ENCODE data around the gene HS3ST6. TPM values are rescaled to one million over a fixed set of nuclear protein-coding genes. Genes with fewer than 3 reads are reported as not detected.

Gene HS3ST6
- total RNA-seq, 1 donor from 2014 or later = not detected

- H3K27ac ChIP-seq (ENCODE audit: low read depth, low read length) = peak overlapping the region; percentile 40
- peaks cover 55 to 76% (median 71%) of the 10 kb centered on the region in 3 donors for H3K4me1 ChIP-seq (ENCODE audit: control insufficient read depth in 3 of 3, insufficient read depth in 3 of 3, low read length in 3 of 3)
Measured at GRCh38 chr16:1947369-1947670, 29.1 kb upstream of the HS3ST6 start.

GRCh38 chr16:1946495-1947368 lies 28.5 kb upstream of the HS3ST6 start:
- H3K27me3 ChIP-seq (ENCODE audit: control insufficient read depth in 3 of 3, insufficient read depth in 3 of 3, low read length in 3 of 3) = no peaks in the 10 kb centered on the region
- H3K4me3 ChIP-seq (ENCODE audit: low read length in 3 of 3) = peak overlapping the region in 2 of 3 donors; percentile 29 to 36
- peak overlapping the region; percentile 97 for H3K27ac ChIP-seq (ENCODE audit: low read depth, low read length)
- H3K4me1 ChIP-seq (ENCODE audit: control insufficient read depth in 3 of 3, insufficient read depth in 3 of 3, low read length in 3 of 3) = peaks cover 61 to 79% (median 76%) of the 10 kb centered on the region in 3 donors
- H3K9ac ChIP-seq (ENCODE audit: low read depth in 1 of 3, low read length in 3 of 3) = peak overlapping the region in 2 of 3 donors; percentile 22 to 73
- H3K9me3 ChIP-seq (ENCODE audit: control insufficient read depth in 3 of 3, low read length in 3 of 3) = no peaks in the 10 kb centered on the region
- H3K36me3 ChIP-seq (ENCODE audit: control insufficient read depth in 3 of 3, insufficient read depth in 3 of 3, low read length in 3 of 3) = peaks cover 10 to 13% (median 11%) of the 10 kb centered on the region in 3 donors

More at GRCh38 chr16:1947369-1947670, 29.1 kb upstream of the HS3ST6 start:
- H3K27me3 ChIP-seq (ENCODE audit: control insufficient read depth in 3 of 3, insufficient read depth in 3 of 3, low read length in 3 of 3) = no peaks in the 10 kb centered on the region
- H3K36me3 ChIP-seq (ENCODE audit: control insufficient read depth in 3 of 3, insufficient read depth in 3 of 3, low read length in 3 of 3) = peaks cover 10 to 15% (median 11%) of the 10 kb centered on the region in 3 donors
- no peaks in the 10 kb centered on the region for H3K9me3 ChIP-seq (ENCODE audit: control insufficient read depth in 3 of 3, low read length in 3 of 3)
- H3K9ac ChIP-seq (ENCODE audit: low read depth in 1 of 3, low read length in 3 of 3) = peak overlapping the region in 2 of 3 donors; percentile 22 to 73
- peak overlapping the region in 2 of 3 donors; percentile 29 to 36 for H3K4me3 ChIP-seq (ENCODE audit: low read length in 3 of 3)

- Histone ChIP-seq H3K36me3 (ENCODE audit: control insufficient read depth in 3 of 3, insufficient read depth in 3 of 3, low read length in 3 of 3) (peaks cover 12 to 13% (median 13%) of the 10 kb centered on the region in 3 donors), H3K4me3 (ENCODE audit: low read length in 3 of 3) (no peak overlapping the region), H3K27me3 (ENCODE audit: control insufficient read depth in 3 of 3, insufficient read depth in 3 of 3, low read length in 3 of 3) (no peaks in the 10 kb centered on the region), H3K9me3 (ENCODE audit: control insufficient read depth in 3 of 3, low read length in 3 of 3) (no peaks in the 10 kb centered on the region), H3K4me1 (ENCODE audit: control insufficient read depth in 3 of 3, insufficient read depth in 3 of 3, low read length in 3 of 3) (peaks cover 65 to 82% (median 79%) of the 10 kb centered on the region in 3 donors), H3K9ac (ENCODE audit: low read depth in 1 of 3, low read length in 3 of 3) (peak overlapping the region; percentile 10 to 73 (median 45)), H3K27ac (ENCODE audit: low read depth, low read length) (peak overlapping the region; percentile 97)
Measured at GRCh38 chr16:1945559-1946391, 27.6 kb upstream of the HS3ST6 start.

GRCh38 chr16:1944612-1945199 lies 26.5 kb upstream of the HS3ST6 start:
- peak overlapping the region; percentile 97 for H3K27ac ChIP-seq (ENCODE audit: low read depth, low read length)

GRCh38 chr16:1942810-1943726 lies 24.9 kb upstream of the HS3ST6 start, which contains the start of gene MSRB1:
Gene MSRB1 (minus strand): TSS chr16:1943199. CDS start chr16:1943156, 43 bp downstream.
- peaks cover 65 to 88% (median 70%) of the 10 kb centered on the region in 3 donors for H3K4me1 ChIP-seq (ENCODE audit: control insufficient read depth in 3 of 3, insufficient read depth in 3 of 3, low read length in 3 of 3)

More at GRCh38 chr16:1944612-1945199, 26.5 kb upstream of the HS3ST6 start:
- Histone ChIP-seq H3K27me3 (ENCODE audit: control insufficient read depth in 3 of 3, insufficient read depth in 3 of 3, low read length in 3 of 3) (no peaks in the 10 kb centered on the region), H3K4me1 (ENCODE audit: control insufficient read depth in 3 of 3, insufficient read depth in 3 of 3, low read length in 3 of 3) (peaks cover 65 to 80% (median 79%) of the 10 kb centered on the region in 3 donors), H3K9me3 (ENCODE audit: control insufficient read depth in 3 of 3, low read length in 3 of 3) (no peaks in the 10 kb centered on the region), H3K4me3 (ENCODE audit: low read length in 3 of 3) (peak overlapping the region in 1 of 3 donors; percentile 14), H3K9ac (ENCODE audit: low read depth in 1 of 3, low read length in 3 of 3) (peak overlapping the region in 1 of 3 donors; percentile 45), H3K36me3 (ENCODE audit: control insufficient read depth in 3 of 3, insufficient read depth in 3 of 3, low read length in 3 of 3) (peaks cover 18 to 21% (median 18%) of the 10 kb centered on the region in 3 donors)

GRCh38 chr16:1942047-1942809 lies 24.0 kb upstream of the HS3ST6 start:
- H3K9ac ChIP-seq (ENCODE audit: low read depth in 1 of 3, low read length in 3 of 3) = peak overlapping the region; percentile 90 to 97 (median 96)
- peak overlapping the region; percentile 97 for H3K27ac ChIP-seq (ENCODE audit: low read depth, low read length)
- H3K9me3 ChIP-seq (ENCODE audit: control insufficient read depth in 3 of 3, low read length in 3 of 3) = no peaks in the 10 kb centered on the region
- H3K4me1 ChIP-seq (ENCODE audit: control insufficient read depth in 3 of 3, insufficient read depth in 3 of 3, low read length in 3 of 3) = peaks cover 59 to 82% (median 64%) of the 10 kb centered on the region in 3 donors
- peaks cover 39 to 40% (median 39%) of the 10 kb centered on the region in 3 donors for H3K36me3 ChIP-seq (ENCODE audit: control insufficient read depth in 3 of 3, insufficient read depth in 3 of 3, low read length in 3 of 3)
- H3K27me3 ChIP-seq (ENCODE audit: control insufficient read depth in 3 of 3, insufficient read depth in 3 of 3, low read length in 3 of 3) = no peaks in the 10 kb centered on the region
- peak overlapping the region; percentile 78 to 92 (median 87) for H3K4me3 ChIP-seq (ENCODE audit: low read length in 3 of 3)

More at GRCh38 chr16:1942810-1943726, 24.9 kb upstream of the HS3ST6 start, which contains the start of gene MSRB1:
- Histone ChIP-seq H3K27me3 (ENCODE audit: control insufficient read depth in 3 of 3, insufficient read depth in 3 of 3, low read length in 3 of 3) (no peaks in the 10 kb centered on the region), H3K36me3 (ENCODE audit: control insufficient read depth in 3 of 3, insufficient read depth in 3 of 3, low read length in 3 of 3) (peaks cover 32 to 35% (median 33%) of the 10 kb centered on the region in 3 donors), H3K27ac (ENCODE audit: low read depth, low read length) (peak within 1 kb of the TSS; percentile 97), H3K4me3 (ENCODE audit: low read length in 3 of 3) (peak within 1 kb of the TSS; percentile 78 to 92 (median 87)), H3K9me3 (ENCODE audit: control insufficient read depth in 3 of 3, low read length in 3 of 3) (no peaks in the 10 kb centered on the region), H3K9ac (ENCODE audit: low read depth in 1 of 3, low read length in 3 of 3) (peak within 1 kb of the TSS; percentile 90 to 97 (median 96))

- Histone ChIP-seq H3K27ac (ENCODE audit: low read depth, low read length) (peak overlapping the region; percentile 97), H3K4me3 (ENCODE audit: low read length in 3 of 3) (peak overlapping the region; percentile 78 to 92 (median 87)), H3K9me3 (ENCODE audit: control insufficient read depth in 3 of 3, low read length in 3 of 3) (no peaks in the 10 kb centered on the region), H3K36me3 (ENCODE audit: control insufficient read depth in 3 of 3, insufficient read depth in 3 of 3, low read length in 3 of 3) (peaks cover 39 to 45% (median 40%) of the 10 kb centered on the region in 3 donors), H3K4me1 (ENCODE audit: control insufficient read depth in 3 of 3, insufficient read depth in 3 of 3, low read length in 3 of 3) (peaks cover 53 to 74% (median 56%) of the 10 kb centered on the region in 3 donors), H3K27me3 (ENCODE audit: control insufficient read depth in 3 of 3, insufficient read depth in 3 of 3, low read length in 3 of 3) (no peaks in the 10 kb centered on the region), H3K9ac (ENCODE audit: low read depth in 1 of 3, low read length in 3 of 3) (peak overlapping the region; percentile 90 to 97 (median 96))
Measured at GRCh38 chr16:1941162-1942046, 23.2 kb upstream of the HS3ST6 start.
